MCF 10A (cell line): Measurements from ENCODE around the gene OR2V2. TPM values are rescaled to one million over a fixed set of nuclear protein-coding genes. Genes with fewer than 3 reads are reported as not detected.
"Not testable (repeated sequence)": the region's sequence is repeated elsewhere in the genome, so short reads cannot be mapped to it uniquely, and the experiment has no call there.

Experiments
- BruUV-seq: library from RNA; stranded (reverse); fragments of 400-500 nt; replicated peaks from 2 replicates; lab custom pipeline; 2021; lab: Mats Ljungman, UMichigan
- CTCF ChIA-PET: fragments of 300-600 bp; sonication (Branson Sonifier 250); formaldehyde crosslinking; extraction: SDS; loops from one replicate; lab custom pipeline; 2021; ENCODE audit warnings: antibody characterized with exemption, inconsistent platforms; lab: Yijun Ruan, JAX
- POLR2A ChIA-PET: fragments of 300-600, 350-650 bp; sonication (Branson Sonifier 250); formaldehyde crosslinking; extraction: SDS; loops from one replicate; lab custom pipeline; 2020; ENCODE audit warnings: antibody characterized with exemption, inconsistent platforms; lab: Yijun Ruan, JAX
- DNase-seq: peaks from one replicate; pipeline ENCODE4 v3.0.0-alpha.2; 2018; ENCODE audit not compliant: unreplicated experiment
- H3K27ac Mint-ChIP-seq: one replicate; pipeline ENCODE4 v1.8.0; 2022; ENCODE audit warnings: mild to moderate bottlenecking, low read depth, mixed read lengths; ENCODE audit not compliant: unreplicated experiment
- H3K27me3 Mint-ChIP-seq: one replicate; pipeline ENCODE4 v1.8.0; 2022; ENCODE audit warnings: mixed read lengths; ENCODE audit not compliant: insufficient read depth, unreplicated experiment
- H3K36me3 Mint-ChIP-seq: one replicate; pipeline ENCODE4 v1.8.0; 2022; ENCODE audit warnings: mild to moderate bottlenecking, moderate library complexity, mixed read lengths; ENCODE audit not compliant: insufficient read depth, unreplicated experiment
- H3K4me1 Mint-ChIP-seq: one replicate; pipeline ENCODE4 v1.8.0; 2022; ENCODE audit warnings: mixed read lengths; ENCODE audit not compliant: insufficient read depth, unreplicated experiment
- H3K4me3 Mint-ChIP-seq: one replicate; pipeline ENCODE4 v1.8.0; 2022; ENCODE audit warnings: mild to moderate bottlenecking, moderate library complexity, mixed read lengths; ENCODE audit not compliant: unreplicated experiment
- H3K9me3 Mint-ChIP-seq: one replicate; pipeline ENCODE4 v1.8.0; 2022; ENCODE audit warnings: mixed read lengths; ENCODE audit not compliant: unreplicated experiment
- intact Hi-C: fragments of 100-400 bp; cut with micrococcal nuclease; formaldehyde crosslinking; loops from 2 replicates; pipeline ENCODE4 v1.14.1; 2022
- total RNA-seq: library from RNA; stranded (reverse); gene quantifications from 2 replicates; pipeline ENCODE4 v1.2.3, GENCODE V29; 2022
- TF ChIP-seq, protein P1 (sequence below): fragments of 200-600 bp; IDR thresholded peaks from one replicate; pipeline ENCODE4 v1.8.0; 2022; ENCODE audit warnings: antibody characterized with exemption, mild to moderate bottlenecking; ENCODE audit not compliant: unreplicated experiment

OR2V2 gene
- total RNA-seq, 1 experiment from 2014 or later: not detected

DNA sequence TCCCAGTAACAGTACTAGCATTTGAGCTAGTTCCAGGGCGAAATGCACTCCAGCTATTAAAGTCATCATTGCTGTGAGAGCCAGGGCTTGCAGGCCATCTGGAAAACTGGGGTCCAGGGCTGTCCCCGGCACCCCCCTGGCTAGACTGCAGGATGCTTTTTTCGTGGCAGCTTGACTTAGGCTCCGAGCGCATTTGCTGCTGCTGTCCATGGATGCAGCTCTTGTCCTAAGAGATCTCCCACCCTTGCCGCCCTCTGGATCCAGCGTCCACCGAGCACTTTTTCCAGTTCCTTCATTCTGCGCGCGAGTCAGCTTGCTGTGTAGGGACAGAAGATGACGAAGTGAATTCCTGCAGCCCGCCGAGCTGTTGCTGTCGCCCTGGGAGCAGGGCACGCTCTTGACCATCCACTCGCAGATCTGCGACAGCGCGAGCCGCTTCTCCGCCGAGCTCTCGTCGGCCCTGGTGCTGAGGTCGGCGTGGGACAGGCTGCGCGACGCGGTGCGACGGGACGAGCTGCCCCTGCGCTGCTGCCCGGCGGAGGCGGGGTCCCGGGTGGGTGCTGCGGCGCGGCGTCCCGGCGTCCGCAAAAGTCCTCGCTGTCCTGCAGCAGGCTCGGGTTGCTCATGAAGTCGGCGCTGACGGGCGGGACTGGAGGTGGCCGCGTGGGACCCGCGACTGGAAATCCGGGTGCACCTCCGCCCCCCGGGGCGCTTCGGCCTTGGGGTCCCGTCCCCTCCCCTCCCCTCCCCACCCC lies 47.1 kb upstream of the OR2V2 start:
- no TSS peak for BruUV-seq
- H3K36me3 Mint-ChIP-seq: no peaks in the 10 kb centered on the region
- POLR2A ChIA-PET: interaction anchor here (0.6 to 0.8 kb wide), 3 partner anchors 12 to 215 kb away, joined by 3 to 4 read pairs (median 3); no protein-coding TSS in a partner anchor
- TF ChIP-seq, protein P1, sequence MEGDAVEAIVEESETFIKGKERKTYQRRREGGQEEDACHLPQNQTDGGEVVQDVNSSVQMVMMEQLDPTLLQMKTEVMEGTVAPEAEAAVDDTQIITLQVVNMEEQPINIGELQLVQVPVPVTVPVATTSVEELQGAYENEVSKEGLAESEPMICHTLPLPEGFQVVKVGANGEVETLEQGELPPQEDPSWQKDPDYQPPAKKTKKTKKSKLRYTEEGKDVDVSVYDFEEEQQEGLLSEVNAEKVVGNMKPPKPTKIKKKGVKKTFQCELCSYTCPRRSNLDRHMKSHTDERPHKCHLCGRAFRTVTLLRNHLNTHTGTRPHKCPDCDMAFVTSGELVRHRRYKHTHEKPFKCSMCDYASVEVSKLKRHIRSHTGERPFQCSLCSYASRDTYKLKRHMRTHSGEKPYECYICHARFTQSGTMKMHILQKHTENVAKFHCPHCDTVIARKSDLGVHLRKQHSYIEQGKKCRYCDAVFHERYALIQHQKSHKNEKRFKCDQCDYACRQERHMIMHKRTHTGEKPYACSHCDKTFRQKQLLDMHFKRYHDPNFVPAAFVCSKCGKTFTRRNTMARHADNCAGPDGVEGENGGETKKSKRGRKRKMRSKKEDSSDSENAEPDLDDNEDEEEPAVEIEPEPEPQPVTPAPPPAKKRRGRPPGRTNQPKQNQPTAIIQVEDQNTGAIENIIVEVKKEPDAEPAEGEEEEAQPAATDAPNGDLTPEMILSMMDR: no peak
- H3K4me1 Mint-ChIP-seq: no peaks in the 10 kb centered on the region
- peaks cover 18% of the 10 kb centered on the region for H3K27me3 Mint-ChIP-seq
- CTCF ChIA-PET: interaction anchor here (0.5 to 1.4 kb wide), 5 partner anchors 10 to 231 kb away, joined by 3 to 8 read pairs (median 6); no protein-coding TSS in a partner anchor
- no peak overlapping the region for H3K27ac Mint-ChIP-seq
- DNase-seq: no peak
- intact Hi-C loops: no loop called here
- no peaks in the 10 kb centered on the region for H3K9me3 Mint-ChIP-seq
- no peak overlapping the region for H3K4me3 Mint-ChIP-seq

DNA sequence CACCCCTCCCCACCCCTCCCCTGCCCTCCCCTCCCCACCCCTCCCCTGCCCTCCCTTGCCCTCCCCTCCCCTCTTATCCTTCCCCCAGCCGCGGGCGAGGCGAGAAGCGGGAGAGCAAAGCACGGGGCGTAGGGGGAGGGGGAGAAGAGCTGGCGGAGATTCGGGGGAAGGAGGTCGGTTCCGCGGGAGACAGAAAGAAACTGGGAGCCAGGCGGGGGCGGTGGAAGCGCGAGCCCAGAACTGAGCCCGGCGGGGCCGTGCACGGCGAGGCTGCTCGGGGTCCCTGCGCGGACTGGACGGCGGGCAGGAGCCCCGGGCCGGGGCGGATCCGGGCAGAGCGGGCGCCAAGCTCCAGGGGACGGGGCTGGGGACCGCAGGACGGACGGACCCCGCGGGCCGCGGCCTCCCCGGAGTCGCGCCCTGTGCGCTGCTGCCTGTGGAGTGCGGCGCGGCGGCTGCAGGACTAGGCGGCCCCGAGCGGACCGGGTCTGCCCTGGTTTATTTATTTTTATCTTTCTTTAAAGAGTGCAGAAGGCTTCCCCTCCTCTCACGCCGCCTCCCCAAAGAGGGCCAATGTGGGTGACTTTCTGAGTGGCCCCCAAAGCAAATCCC lies 46.2 kb upstream of the OR2V2 start:
- DNase-seq, POLR2A ChIA-PET, H3K27ac Mint-ChIP-seq, intact Hi-C loops, H3K36me3 Mint-ChIP-seq, H3K4me1 Mint-ChIP-seq, H3K4me3 Mint-ChIP-seq, BruUV-seq, H3K9me3 Mint-ChIP-seq: not testable (repeated sequence)
- CTCF ChIA-PET: interaction anchor here (0.5 to 1.3 kb wide), 2 partner anchors 9 to 20 kb away, joined by 3 to 7 read pairs; no protein-coding TSS in a partner anchor
- peaks cover 26% of the 10 kb centered on the region for H3K27me3 Mint-ChIP-seq

DNA sequence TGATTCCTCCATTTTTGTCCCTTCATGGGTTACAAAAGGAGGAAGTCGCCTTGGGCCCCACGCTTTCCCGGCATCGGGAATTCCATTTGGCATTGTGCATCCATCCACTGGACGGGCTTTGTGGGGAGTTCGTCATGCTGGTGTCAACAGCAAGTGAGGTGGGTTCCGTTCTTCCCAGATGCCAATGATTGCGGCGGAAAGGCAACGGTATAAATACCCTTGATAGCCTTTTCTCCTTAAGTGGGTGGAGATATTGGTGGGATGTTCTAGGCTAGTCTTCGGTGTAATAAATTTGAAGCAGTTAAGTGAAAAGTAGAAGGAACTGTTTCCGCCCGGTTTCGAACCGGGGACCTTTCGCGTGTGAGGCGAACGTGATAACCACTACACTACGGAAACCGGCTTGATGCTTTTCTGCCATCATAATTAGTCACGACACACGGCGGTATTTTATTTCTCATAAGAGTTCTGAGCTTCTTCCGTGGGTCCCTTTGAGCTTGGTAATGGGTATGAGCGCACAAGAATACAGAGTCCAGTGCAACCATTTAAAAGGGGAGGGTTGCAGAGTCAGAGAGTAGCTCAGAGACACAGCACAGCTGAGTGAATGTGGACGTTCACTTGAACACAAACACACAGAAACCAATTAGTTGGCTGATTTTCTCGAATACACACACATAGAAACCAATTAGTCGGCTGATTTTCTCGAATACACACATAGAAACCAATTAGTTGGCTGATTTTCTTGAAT lies 45.3 kb upstream of the OR2V2 start:
- H3K9me3 Mint-ChIP-seq, H3K4me1 Mint-ChIP-seq, POLR2A ChIA-PET, CTCF ChIA-PET, H3K36me3 Mint-ChIP-seq, DNase-seq, H3K4me3 Mint-ChIP-seq, intact Hi-C loops, H3K27ac Mint-ChIP-seq: not testable (repeated sequence)
- H3K27me3 Mint-ChIP-seq: peaks cover 31% of the 10 kb centered on the region
- TSS peak; percentile 100 for BruUV-seq

DNA sequence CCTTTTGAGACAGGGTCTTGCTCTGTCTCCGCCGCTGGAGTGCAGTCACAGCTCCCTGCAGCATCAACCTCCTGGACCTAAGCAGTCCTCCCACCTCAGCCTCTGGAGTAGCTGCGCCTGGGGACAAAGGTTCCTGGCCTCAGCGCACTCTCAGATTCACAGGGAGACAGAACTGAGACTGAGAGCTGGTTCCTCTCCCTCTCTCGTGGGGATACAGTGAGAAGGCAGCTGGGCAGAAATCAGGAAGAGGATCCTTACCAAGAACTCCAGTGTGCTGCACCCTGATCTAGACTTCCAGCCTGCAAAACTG lies 43.2 kb upstream of the OR2V2 start:
- H3K4me1 Mint-ChIP-seq, H3K9me3 Mint-ChIP-seq, intact Hi-C loops, H3K27ac Mint-ChIP-seq, CTCF ChIA-PET, H3K4me3 Mint-ChIP-seq, POLR2A ChIA-PET, H3K36me3 Mint-ChIP-seq, DNase-seq, BruUV-seq: not testable (repeated sequence)
- H3K27me3 Mint-ChIP-seq: peaks cover 37% of the 10 kb centered on the region

DNA sequence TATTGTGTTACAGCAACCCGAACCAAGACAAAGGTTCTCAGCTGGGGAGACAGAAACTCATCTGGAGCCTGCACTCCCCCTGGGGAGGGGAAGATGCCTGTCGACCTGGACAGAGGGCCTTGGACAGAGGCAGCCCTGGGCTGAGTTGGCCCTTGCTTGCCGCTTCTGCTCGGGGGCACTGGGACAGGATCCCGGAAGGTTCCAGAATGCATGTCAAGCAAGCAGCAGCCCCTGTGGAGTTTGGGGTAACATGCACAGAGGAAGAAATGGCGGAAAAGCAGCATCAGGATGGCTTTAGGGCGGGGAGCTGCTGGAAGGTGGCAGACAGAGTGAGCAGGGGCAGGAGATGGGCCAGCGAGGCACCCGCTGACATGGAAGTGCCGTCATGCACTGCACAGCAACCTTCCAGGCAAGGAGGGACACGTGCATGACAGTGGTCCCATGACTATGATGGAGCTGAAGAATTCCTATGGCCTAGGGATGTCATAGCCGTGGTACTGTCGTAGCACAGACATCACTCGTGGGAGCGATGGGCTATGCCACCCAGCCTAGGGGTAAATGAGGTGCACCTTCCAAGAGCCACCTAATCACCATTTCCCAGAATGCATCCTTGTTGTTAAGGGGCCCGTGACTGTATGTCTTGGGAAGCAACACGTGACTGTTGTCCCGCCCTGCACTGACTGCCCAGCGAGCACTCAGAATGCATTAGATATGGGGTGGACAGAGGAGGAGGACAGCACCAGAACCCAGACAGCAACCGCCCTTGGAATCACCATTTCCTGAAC lies 42.6 kb upstream of the OR2V2 start:
- H3K4me1 Mint-ChIP-seq, intact Hi-C loops, H3K27ac Mint-ChIP-seq, BruUV-seq, CTCF ChIA-PET, H3K4me3 Mint-ChIP-seq, POLR2A ChIA-PET, H3K36me3 Mint-ChIP-seq, H3K9me3 Mint-ChIP-seq: not testable (repeated sequence)
- peak; percentile 22 for DNase-seq
- H3K27me3 Mint-ChIP-seq: peaks cover 37% of the 10 kb centered on the region
